Activated CD4-positive, alpha-beta T cell treated with anti-CD3 and anti-CD28 coated beads for 24 hours (primary cell): ENCODE data around the gene ECHS1.
A peak's percentile ranks its signal among the peaks of the same experiment; 100 is the strongest.
"Not testable (repeated sequence)": the region's sequence is repeated elsewhere in the genome, so short reads cannot be mapped to it uniquely, and the experiment has no call there.

Experiments
- DNase-seq, 2 donors: peaks; one replicate each; pipeline ENCODE4 v3.0.0-alpha.2; 2020; ENCODE audit warnings: low read depth in 2 of 2

ECHS1 gene

GRCh38 chr10:133399123-133399601 lies 26.0 kb upstream of the ECHS1 start:
- no peak for DNase-seq

GRCh38 chr10:133397938-133398337 lies 24.8 kb upstream of the ECHS1 start:
- no peak for DNase-seq

GRCh38 chr10:133396035-133396624 lies 23.0 kb upstream of the ECHS1 start:
- DNase-seq: no peak

- DNase-seq: no peak
Observed at GRCh38 chr10:133394801-133395221, 21.7 kb upstream of the ECHS1 start.

GRCh38 chr10:133394064-133394663 lies 21.0 kb upstream of the ECHS1 start, which contains the start of gene MTG1:
MTG1 (plus strand) TSS chr10:133394157; CDS start chr10:133394221, 64 bp downstream.
- DNase-seq: peak; percentile 91 to 93

- DNase-seq: no peak
Observed at GRCh38 chr10:133393401-133394063, 20.4 kb upstream of the ECHS1 start.

GRCh38 chr10:133391761-133392518 lies 18.8 kb upstream of the ECHS1 start:
- DNase-seq: no peak

- no peak for DNase-seq
Observed at GRCh38 chr10:133391249-133391635, 18.1 kb upstream of the ECHS1 start.

- no peak for DNase-seq
Observed at GRCh38 chr10:133390597-133391248, 17.6 kb upstream of the ECHS1 start.

GRCh38 chr10:133388973-133389818 lies 16.0 kb upstream of the ECHS1 start:
- DNase-seq: no peak

- DNase-seq: no peak
Observed at GRCh38 chr10:133388236-133388972, 15.2 kb upstream of the ECHS1 start.

- not testable (repeated sequence) for DNase-seq
Observed at GRCh38 chr10:133386951-133387350, 13.8 kb upstream of the ECHS1 start.

- DNase-seq: no peak
Observed at GRCh38 chr10:133385214-133385613, 12.1 kb upstream of the ECHS1 start.

- DNase-seq: no peak
Observed at GRCh38 chr10:133384071-133384470, 10.9 kb upstream of the ECHS1 start.

- no peak for DNase-seq
Observed at GRCh38 chr10:133383551-133383950, 10.4 kb upstream of the ECHS1 start.

- DNase-seq: no peak
Observed at GRCh38 chr10:133381036-133381435, 7.9 kb upstream of the ECHS1 start.

GRCh38 chr10:133379801-133380666 lies 6.9 kb upstream of the ECHS1 start:
- DNase-seq: no peak

- DNase-seq: no peak
Observed at GRCh38 chr10:133379152-133379800, 6.1 kb upstream of the ECHS1 start, which contains the start of gene PAOX. PAOX (plus strand) TSS chr10:133379262; CDS start chr10:133379317, 55 bp downstream.
